Erythroblast (primary cell): ENCODE measurements around the gene TSGA10.

Experiments used
- GATA1 ChIP-seq: IDR thresholded peaks from 2 replicates; pipeline ENCODE4 v1.6.1; 2011; ENCODE audit warnings: low read depth, mild to moderate bottlenecking, control low read depth, low read length, moderate library complexity
- POLR2A ChIP-seq: IDR thresholded peaks from 2 replicates; pipeline ENCODE4 v1.6.1; 2011; ENCODE audit warnings: mild to moderate bottlenecking, low read length

DNA sequence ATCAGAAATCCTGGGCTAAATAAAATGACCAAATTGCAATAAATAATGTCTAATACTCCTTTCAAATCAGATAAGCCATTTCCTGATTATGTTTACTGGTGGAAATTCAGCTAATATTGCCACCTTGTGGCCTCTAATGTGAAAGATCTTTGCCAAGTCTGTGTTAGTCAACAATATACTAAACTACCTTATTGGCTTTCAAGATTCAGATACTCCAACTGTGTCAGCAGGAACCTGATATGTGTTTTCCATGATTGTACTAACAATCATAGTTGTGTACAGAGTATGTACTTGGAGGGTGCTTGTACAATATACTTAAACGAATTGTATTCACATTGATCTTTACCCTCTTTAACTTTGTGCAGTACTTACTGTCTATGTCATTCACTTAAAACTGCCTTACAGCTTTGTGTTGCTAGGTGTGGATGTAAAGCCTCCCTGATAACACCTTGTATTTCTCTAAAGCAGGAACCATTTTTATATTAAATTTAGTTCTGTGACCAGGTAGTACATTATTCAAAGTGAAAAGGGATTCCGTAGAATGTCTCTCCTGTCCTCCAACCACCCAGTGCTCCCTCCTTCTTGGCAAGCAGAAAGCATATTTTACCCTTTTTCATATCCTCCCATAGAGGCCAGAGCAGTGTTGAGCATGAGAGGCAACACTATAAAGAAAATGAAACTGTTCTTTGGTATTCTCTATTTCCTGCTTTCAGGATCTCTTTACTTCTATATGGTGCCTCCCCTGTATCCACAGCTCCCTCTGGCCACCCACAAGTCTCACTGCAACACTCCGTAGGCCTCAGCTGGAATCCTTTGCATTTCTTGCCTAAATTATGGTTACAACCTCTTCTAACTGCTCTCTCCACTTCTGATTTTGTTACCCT, 88.4 kb downstream of the TSGA10 start:
- TF ChIP-seq POLR2A (no peak), GATA1 (peak; percentile 37)
